GM23338 (cell line): ENCODE measurements around the gene IDH3B. TPM values are rescaled to one million over a fixed set of nuclear protein-coding genes. Genes with fewer than 3 reads are reported as not detected.

Source experiments
- ATAC-seq: fragments of 200-7000 bp; cut with Tn5 transposase; 3 replicates; pipeline ENCODE4 v1.9.1; 2020
- DNase-seq: peaks from one replicate; pipeline ENCODE4 v3.0.0-alpha.2; 2015; ENCODE audit warnings: low spot score
- H2AFZ ChIP-seq: fragments of 200-600 bp; sonication (generic); 2 replicates; pipeline ENCODE4 v1.8.0; 2016; ENCODE audit warnings: antibody characterized with exemption, mild to moderate bottlenecking, moderate library complexity
- H3F3A ChIP-seq: fragments of 200-600 bp; sonication (generic); replicated peaks from 2 replicates; pipeline ENCODE4 v1.8.0; 2017; ENCODE audit warnings: antibody characterized with exemption, mixed run types, low read depth
- H3K27ac ChIP-seq: fragments of 200-600 bp; sonication (generic); 2 replicates; pipeline ENCODE4 v1.6.1; 2016; ENCODE audit warnings: low read depth
- H3K27me3 ChIP-seq: fragments of 200-600 bp; sonication (generic); 2 replicates; pipeline ENCODE4 v1.8.0; 2016; ENCODE audit warnings: mild to moderate bottlenecking, mixed run types, moderate library complexity; ENCODE audit not compliant: insufficient read depth
- H3K36me3 ChIP-seq: fragments of 200-600 bp; sonication (generic); 2 replicates; pipeline ENCODE4 v1.8.0; 2016; ENCODE audit warnings: mild to moderate bottlenecking; ENCODE audit not compliant: insufficient read depth
- H3K4me1 ChIP-seq: fragments of 200-600 bp; sonication (generic); 2 replicates; pipeline ENCODE4 v1.8.0; 2016; ENCODE audit warnings: mild to moderate bottlenecking, moderate library complexity; ENCODE audit not compliant: insufficient read depth
- H3K4me2 ChIP-seq: fragments of 200-600 bp; sonication (generic); 2 replicates; pipeline ENCODE4 v1.7.1; 2017; ENCODE audit warnings: mixed run types
- H3K4me3 ChIP-seq: fragments of 200-600 bp; sonication (generic); 2 replicates; pipeline ENCODE4 v1.6.1; 2016; ENCODE audit warnings: mixed run types
- H3K79me2 ChIP-seq: fragments of 200-600 bp; sonication (generic); replicated peaks from 2 replicates; pipeline ENCODE4 v1.8.0; 2017; ENCODE audit warnings: mild to moderate bottlenecking; ENCODE audit not compliant: insufficient read depth
- H3K9me2 ChIP-seq: fragments of 200-600 bp; sonication (generic); 2 replicates; pipeline ENCODE4 v1.8.0; 2017; ENCODE audit not compliant: insufficient read depth
- H4K20me1 ChIP-seq: fragments of 200-600 bp; sonication (generic); replicated peaks from 2 replicates; pipeline ENCODE4 v1.8.0; 2017; ENCODE audit warnings: mild to moderate bottlenecking; ENCODE audit not compliant: insufficient read depth
- H3K27ac Mint-ChIP-seq: 2 replicates; pipeline ENCODE4 v1.8.0; 2020; ENCODE audit warnings: inconsistent platforms, mild to moderate bottlenecking, moderate library complexity, mixed read lengths
- H3K27me3 Mint-ChIP-seq: 3 replicates; pipeline ENCODE4 v1.8.0; 2022; ENCODE audit warnings: low read depth, mild to moderate bottlenecking, moderate library complexity, mixed read lengths, inconsistent platforms; ENCODE audit not compliant: insufficient read depth, poor library complexity
- H3K36me3 Mint-ChIP-seq: 3 replicates; pipeline ENCODE4 v1.8.0; 2021; ENCODE audit warnings: low read depth, mild to moderate bottlenecking, inconsistent platforms, moderate library complexity, mixed read lengths
- H3K4me1 Mint-ChIP-seq: 3 replicates; pipeline ENCODE4 v1.8.0; 2020; ENCODE audit warnings: mild to moderate bottlenecking, inconsistent platforms, mixed read lengths
- H3K4me3 Mint-ChIP-seq: 3 replicates; pipeline ENCODE4 v1.8.0; 2021; ENCODE audit warnings: moderate library complexity, mild to moderate bottlenecking, inconsistent platforms, mixed read lengths
- H3K9me3 Mint-ChIP-seq: 3 replicates; pipeline ENCODE4 v1.8.0; 2020; ENCODE audit warnings: moderate library complexity, mild to moderate bottlenecking, inconsistent platforms, mixed read lengths
- CREB1 ChIP-seq: fragments of 250-450 bp; sonication (Bioruptor Pico); IDR thresholded peaks from 2 replicates; pipeline ENCODE4 v1.5.0; 2020; ENCODE audit warnings: low read depth, mild to moderate bottlenecking, moderate library complexity
- EZH2 ChIP-seq: fragments of 200-600 bp; sonication (generic); IDR thresholded peaks from one replicate; pipeline ENCODE4 v1.8.0; 2017; ENCODE audit warnings: antibody characterized with exemption, mild to moderate bottlenecking, low read depth; ENCODE audit not compliant: unreplicated experiment
- EZH2phosphoT487 ChIP-seq: fragments of 200-600 bp; sonication (generic); IDR thresholded peaks from one replicate; pipeline ENCODE4 v1.8.1; 2018; ENCODE audit warnings: antibody characterized with exemption; ENCODE audit not compliant: unreplicated experiment
- JUNB ChIP-seq: IDR thresholded peaks from one replicate; pipeline ENCODE4 v1.6.1; 2016; ENCODE audit warnings: antibody characterized with exemption; ENCODE audit not compliant: unreplicated experiment
- NANOG ChIP-seq: IDR thresholded peaks from 2 replicates; pipeline ENCODE4 v1.6.1; 2016; ENCODE audit warnings: antibody characterized with exemption, borderline replicate concordance
- POLR2AphosphoS5 ChIP-seq: IDR thresholded peaks from 2 replicates; pipeline ENCODE4 v1.6.1; 2016; ENCODE audit warnings: antibody characterized with exemption, low read depth
- STAT1 ChIP-seq: IDR thresholded peaks from one replicate; pipeline ENCODE4 v1.6.1; 2016; ENCODE audit warnings: antibody characterized with exemption; ENCODE audit not compliant: unreplicated experiment
- ZNF114 ChIP-seq: fragments of 250-450 bp; sonication (Bioruptor Pico); IDR thresholded peaks from 2 replicates; pipeline ENCODE4 v1.5.0; 2020; ENCODE audit warnings: mild to moderate bottlenecking, moderate library complexity
- ZNF331 ChIP-seq: fragments of 250-450 bp; sonication (Bioruptor Pico); IDR thresholded peaks from 2 replicates; pipeline ENCODE4 v1.5.0; 2020; ENCODE audit warnings: low read depth, mild to moderate bottlenecking, moderate library complexity
- polyA plus RNA-seq: library from polyadenylated mRNA; unstranded; fragments of >200 nt; fragmentation: Nextera tagmentation; extraction: Ambion mirVana; gene quantifications from 2 replicates; pipeline ENCODE4 v1.2.1, GENCODE V29; 2016
- total RNA-seq: library from RNA; depleted of rRNA; stranded (reverse); fragments of >200 nt; shearing (Covaris generic); gene quantifications from 2 replicates; pipeline ENCODE4 v1.2.3, GENCODE V29; 2014
- TF ChIP-seq, protein P1 (sequence below): fragments of 250-450 bp; sonication (Bioruptor Pico); IDR thresholded peaks from 2 replicates; pipeline ENCODE4 v1.5.0; 2020; ENCODE audit warnings: mild to moderate bottlenecking, moderate library complexity
- TF ChIP-seq, protein P2 (sequence below): IDR thresholded peaks from one replicate; pipeline ENCODE4 v1.6.1; 2018; ENCODE audit warnings: antibody characterized with exemption; ENCODE audit not compliant: unreplicated experiment
- TF ChIP-seq, protein P3 (sequence below), 2 experiments: fragments of 200-600 bp in 1 of 2; sonication (generic) in 1 of 2; conservative IDR thresholded peaks; 2 replicates each; pipeline versions ENCODE4 v1.5.1 to v1.6.1; 2016 to 2017; ENCODE audit warnings: antibody characterized with exemption in 2 of 2, low read depth in 2 of 2, mild to moderate bottlenecking in 2 of 2, moderate library complexity in 1 of 2
- TF ChIP-seq, protein P4 (sequence below): IDR thresholded peaks from 2 replicates; pipeline ENCODE4 v1.6.1; 2016; ENCODE audit warnings: antibody characterized with exemption

The IDH3B gene
- total and polyA plus RNA-seq, 2 experiments from 2014 or later = 87.1 to 126 TPM

DNA sequence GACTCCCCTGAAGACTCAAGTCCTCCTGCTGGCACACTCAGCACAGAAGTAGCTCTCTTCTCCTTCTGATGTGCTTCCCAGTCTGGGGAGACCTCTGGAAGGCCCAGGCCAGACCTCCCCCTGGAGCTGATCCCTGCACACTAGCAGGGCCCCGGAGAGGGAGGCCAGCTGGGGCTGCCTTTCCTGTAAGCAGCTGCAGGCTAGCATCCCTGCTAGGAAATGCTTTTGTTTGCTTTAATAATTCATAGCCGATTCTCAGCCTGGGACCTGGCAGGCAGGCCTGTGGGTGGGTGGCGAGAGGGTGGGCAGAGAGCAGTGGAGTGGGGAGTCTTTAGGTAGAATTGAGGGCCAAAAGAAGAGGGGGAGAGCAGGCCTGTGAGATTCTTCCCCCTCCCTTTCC lies 33.8 kb upstream of the IDH3B start:
- ATAC-seq (no peak), DNase-seq (no peak)
- Mint-ChIP-seq H3K27me3 (peaks cover 74% of the 10 kb centered on the region), H3K27ac (no peak overlapping the region), H3K4me3 (no peak overlapping the region), H3K4me1 (peaks cover 49% of the 10 kb centered on the region), H3K9me3 (no peaks in the 10 kb centered on the region; the same call in 2 of the 3 replicates), H3K36me3 (peaks cover 4% of the 10 kb centered on the region; the same call in 1 of the 3 replicates)
- H3K36me3 ChIP-seq = no peaks in the 10 kb centered on the region
- H3K27me3 ChIP-seq = peaks cover 93% of the 10 kb centered on the region
- no peaks in the 10 kb centered on the region for H3K9me2 ChIP-seq
- no peak overlapping the region for H3K27ac ChIP-seq
- H3F3A ChIP-seq = no peaks in the 10 kb centered on the region
- no peak overlapping the region for H3K4me3 ChIP-seq
- no peak overlapping the region for H3K4me2 ChIP-seq
- no peaks in the 10 kb centered on the region for H3K79me2 ChIP-seq
- H2AFZ ChIP-seq = no peak overlapping the region
- peaks cover 33% of the 10 kb centered on the region; the same call in 1 of the 2 replicates for H3K4me1 ChIP-seq
- TF ChIP-seq EZH2phosphoT487 (no peak), NANOG (no peak), JUNB (no peak), CREB1 (CRISPR knock-in tag) (no peak), POLR2AphosphoS5 (no peak), ZNF114 (CRISPR knock-in tag) (no peak), STAT1 (no peak), EZH2 (no peak), ZNF331 (no peak)
- TF ChIP-seq, protein P1, sequence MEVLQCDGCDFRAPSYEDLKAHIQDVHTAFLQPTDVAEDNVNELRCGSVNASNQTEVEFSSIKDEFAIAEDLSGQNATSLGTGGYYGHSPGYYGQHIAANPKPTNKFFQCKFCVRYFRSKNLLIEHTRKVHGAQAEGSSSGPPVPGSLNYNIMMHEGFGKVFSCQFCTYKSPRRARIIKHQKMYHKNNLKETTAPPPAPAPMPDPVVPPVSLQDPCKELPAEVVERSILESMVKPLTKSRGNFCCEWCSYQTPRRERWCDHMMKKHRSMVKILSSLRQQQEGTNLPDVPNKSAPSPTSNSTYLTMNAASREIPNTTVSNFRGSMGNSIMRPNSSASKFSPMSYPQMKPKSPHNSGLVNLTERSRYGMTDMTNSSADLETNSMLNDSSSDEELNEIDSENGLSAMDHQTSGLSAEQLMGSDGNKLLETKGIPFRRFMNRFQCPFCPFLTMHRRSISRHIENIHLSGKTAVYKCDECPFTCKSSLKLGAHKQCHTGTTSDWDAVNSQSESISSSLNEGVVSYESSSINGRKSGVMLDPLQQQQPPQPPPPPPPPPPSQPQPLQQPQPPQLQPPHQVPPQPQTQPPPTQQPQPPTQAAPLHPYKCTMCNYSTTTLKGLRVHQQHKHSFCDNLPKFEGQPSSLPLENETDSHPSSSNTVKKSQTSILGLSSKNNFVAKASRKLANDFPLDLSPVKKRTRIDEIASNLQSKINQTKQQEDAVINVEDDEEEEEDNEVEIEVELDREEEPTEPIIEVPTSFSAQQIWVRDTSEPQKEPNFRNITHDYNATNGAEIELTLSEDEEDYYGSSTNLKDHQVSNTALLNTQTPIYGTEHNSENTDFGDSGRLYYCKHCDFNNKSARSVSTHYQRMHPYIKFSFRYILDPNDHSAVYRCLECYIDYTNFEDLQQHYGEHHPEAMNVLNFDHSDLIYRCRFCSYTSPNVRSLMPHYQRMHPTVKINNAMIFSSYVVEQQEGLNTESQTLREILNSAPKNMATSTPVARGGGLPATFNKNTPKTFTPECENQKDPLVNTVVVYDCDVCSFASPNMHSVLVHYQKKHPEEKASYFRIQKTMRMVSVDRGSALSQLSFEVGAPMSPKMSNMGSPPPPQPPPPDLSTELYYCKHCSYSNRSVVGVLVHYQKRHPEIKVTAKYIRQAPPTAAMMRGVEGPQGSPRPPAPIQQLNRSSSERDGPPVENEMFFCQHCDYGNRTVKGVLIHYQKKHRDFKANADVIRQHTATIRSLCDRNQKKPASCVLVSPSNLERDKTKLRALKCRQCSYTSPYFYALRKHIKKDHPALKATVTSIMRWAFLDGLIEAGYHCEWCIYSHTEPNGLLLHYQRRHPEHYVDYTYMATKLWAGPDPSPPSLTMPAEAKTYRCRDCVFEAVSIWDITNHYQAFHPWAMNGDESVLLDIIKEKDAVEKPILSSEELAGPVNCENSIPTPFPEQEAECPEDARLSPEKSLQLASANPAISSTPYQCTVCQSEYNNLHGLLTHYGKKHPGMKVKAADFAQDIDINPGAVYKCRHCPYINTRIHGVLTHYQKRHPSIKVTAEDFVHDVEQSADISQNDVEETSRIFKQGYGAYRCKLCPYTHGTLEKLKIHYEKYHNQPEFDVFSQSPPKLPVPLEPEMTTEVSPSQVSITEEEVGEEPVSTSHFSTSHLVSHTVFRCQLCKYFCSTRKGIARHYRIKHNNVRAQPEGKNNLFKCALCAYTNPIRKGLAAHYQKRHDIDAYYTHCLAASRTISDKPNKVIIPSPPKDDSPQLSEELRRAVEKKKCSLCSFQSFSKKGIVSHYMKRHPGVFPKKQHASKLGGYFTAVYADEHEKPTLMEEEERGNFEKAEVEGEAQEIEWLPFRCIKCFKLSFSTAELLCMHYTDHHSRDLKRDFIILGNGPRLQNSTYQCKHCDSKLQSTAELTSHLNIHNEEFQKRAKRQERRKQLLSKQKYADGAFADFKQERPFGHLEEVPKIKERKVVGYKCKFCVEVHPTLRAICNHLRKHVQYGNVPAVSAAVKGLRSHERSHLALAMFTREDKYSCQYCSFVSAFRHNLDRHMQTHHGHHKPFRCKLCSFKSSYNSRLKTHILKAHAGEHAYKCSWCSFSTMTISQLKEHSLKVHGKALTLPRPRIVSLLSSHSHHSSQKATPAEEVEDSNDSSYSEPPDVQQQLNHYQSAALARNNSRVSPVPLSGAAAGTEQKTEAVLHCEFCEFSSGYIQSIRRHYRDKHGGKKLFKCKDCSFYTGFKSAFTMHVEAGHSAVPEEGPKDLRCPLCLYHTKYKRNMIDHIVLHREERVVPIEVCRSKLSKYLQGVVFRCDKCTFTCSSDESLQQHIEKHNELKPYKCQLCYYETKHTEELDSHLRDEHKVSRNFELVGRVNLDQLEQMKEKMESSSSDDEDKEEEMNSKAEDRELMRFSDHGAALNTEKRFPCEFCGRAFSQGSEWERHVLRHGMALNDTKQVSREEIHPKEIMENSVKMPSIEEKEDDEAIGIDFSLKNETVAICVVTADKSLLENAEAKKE (CRISPR knock-in tag) = no peak
- TF ChIP-seq, protein P2, sequence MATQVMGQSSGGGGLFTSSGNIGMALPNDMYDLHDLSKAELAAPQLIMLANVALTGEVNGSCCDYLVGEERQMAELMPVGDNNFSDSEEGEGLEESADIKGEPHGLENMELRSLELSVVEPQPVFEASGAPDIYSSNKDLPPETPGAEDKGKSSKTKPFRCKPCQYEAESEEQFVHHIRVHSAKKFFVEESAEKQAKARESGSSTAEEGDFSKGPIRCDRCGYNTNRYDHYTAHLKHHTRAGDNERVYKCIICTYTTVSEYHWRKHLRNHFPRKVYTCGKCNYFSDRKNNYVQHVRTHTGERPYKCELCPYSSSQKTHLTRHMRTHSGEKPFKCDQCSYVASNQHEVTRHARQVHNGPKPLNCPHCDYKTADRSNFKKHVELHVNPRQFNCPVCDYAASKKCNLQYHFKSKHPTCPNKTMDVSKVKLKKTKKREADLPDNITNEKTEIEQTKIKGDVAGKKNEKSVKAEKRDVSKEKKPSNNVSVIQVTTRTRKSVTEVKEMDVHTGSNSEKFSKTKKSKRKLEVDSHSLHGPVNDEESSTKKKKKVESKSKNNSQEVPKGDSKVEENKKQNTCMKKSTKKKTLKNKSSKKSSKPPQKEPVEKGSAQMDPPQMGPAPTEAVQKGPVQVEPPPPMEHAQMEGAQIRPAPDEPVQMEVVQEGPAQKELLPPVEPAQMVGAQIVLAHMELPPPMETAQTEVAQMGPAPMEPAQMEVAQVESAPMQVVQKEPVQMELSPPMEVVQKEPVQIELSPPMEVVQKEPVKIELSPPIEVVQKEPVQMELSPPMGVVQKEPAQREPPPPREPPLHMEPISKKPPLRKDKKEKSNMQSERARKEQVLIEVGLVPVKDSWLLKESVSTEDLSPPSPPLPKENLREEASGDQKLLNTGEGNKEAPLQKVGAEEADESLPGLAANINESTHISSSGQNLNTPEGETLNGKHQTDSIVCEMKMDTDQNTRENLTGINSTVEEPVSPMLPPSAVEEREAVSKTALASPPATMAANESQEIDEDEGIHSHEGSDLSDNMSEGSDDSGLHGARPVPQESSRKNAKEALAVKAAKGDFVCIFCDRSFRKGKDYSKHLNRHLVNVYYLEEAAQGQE = no peak
- TF ChIP-seq, protein P3, sequence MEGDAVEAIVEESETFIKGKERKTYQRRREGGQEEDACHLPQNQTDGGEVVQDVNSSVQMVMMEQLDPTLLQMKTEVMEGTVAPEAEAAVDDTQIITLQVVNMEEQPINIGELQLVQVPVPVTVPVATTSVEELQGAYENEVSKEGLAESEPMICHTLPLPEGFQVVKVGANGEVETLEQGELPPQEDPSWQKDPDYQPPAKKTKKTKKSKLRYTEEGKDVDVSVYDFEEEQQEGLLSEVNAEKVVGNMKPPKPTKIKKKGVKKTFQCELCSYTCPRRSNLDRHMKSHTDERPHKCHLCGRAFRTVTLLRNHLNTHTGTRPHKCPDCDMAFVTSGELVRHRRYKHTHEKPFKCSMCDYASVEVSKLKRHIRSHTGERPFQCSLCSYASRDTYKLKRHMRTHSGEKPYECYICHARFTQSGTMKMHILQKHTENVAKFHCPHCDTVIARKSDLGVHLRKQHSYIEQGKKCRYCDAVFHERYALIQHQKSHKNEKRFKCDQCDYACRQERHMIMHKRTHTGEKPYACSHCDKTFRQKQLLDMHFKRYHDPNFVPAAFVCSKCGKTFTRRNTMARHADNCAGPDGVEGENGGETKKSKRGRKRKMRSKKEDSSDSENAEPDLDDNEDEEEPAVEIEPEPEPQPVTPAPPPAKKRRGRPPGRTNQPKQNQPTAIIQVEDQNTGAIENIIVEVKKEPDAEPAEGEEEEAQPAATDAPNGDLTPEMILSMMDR (conservative IDR thresholded peaks at IDR 0.05; ENCODE audit: low read depth in 2 of 2) = no peak
- TF ChIP-seq, protein P4, sequence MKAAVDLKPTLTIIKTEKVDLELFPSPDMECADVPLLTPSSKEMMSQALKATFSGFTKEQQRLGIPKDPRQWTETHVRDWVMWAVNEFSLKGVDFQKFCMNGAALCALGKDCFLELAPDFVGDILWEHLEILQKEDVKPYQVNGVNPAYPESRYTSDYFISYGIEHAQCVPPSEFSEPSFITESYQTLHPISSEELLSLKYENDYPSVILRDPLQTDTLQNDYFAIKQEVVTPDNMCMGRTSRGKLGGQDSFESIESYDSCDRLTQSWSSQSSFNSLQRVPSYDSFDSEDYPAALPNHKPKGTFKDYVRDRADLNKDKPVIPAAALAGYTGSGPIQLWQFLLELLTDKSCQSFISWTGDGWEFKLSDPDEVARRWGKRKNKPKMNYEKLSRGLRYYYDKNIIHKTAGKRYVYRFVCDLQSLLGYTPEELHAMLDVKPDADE = no peak
- peaks cover 10% of the 10 kb centered on the region; the same call in 1 of the 2 replicates for H4K20me1 ChIP-seq
